GM10248 (cell line): ENCODE measurements around the gene ARHGEF7.

Experiments
- CTCF ChIA-PET: fragments of 300-600 bp; sonication (Branson Sonifier 250); formaldehyde crosslinking; extraction: SDS; loops from one replicate; lab custom pipeline; 2021; ENCODE audit warnings: antibody characterized with exemption; lab: Yijun Ruan, JAX
- POLR2A ChIA-PET: fragments of 350-650 bp; sonication (Branson Sonifier 250); formaldehyde crosslinking; extraction: SDS; loops from one replicate; lab custom pipeline; 2020; ENCODE audit warnings: antibody characterized with exemption; lab: Yijun Ruan, JAX
- DNase-seq: peaks from one replicate; pipeline ENCODE4 v3.0.0; 2012; ENCODE audit errors: extremely low spot score
- TF ChIP-seq, protein P1 (sequence below): IDR thresholded peaks from 2 replicates; pipeline ENCODE4 v1.5.1; 2012; ENCODE audit warnings: mild to moderate bottlenecking, low read depth; ENCODE audit errors: extremely low read depth, missing control alignments, control extremely low read depth

ARHGEF7 gene

DNA sequence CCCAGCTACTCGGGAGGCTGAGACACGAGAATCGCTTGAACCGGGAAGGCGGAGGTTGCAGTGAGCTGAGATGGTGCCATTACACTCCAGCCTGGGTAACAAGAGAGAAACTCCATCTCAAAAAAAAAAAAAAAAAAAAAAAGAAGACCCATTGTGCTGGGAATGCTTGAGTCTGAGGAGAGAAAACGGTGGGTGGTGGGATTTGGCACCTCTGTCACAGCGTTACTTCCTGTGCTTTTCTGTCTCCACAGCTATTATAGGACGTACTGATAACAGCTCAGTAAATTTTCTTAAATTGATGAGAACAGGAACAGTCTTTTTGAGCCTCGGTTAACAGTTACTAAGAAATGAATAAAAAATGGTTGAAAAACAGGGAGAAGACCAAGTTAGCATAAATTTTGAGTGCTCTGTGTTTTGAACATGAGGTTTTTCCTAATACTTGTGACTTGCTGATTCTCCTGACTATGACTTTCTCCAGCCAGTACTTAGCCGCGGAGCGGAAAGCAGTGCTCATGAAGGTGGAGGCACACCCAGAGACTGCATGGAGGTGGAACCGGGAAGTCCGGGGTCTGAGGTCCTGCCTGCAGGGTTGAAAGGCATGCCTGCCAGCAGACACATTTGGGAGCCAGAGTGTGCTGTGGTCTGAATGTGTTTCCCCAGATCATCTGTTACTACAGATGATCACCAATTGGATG lies 150.0 kb downstream of the ARHGEF7 start:
- DNase-seq = no peak
- ChIA-PET POLR2A (interaction anchor here (0.6 to 0.7 kb wide), 2 partner anchors 66 to 1586 kb away, joined by 5 to 10 read pairs; no protein-coding TSS in a partner anchor), CTCF (interaction anchor here (0.8 to 2.7 kb wide), 4 partner anchors 9 to 197 kb away, joined by 3 to 15 read pairs (median 4); no protein-coding TSS in a partner anchor)
- TF ChIP-seq, protein P1, sequence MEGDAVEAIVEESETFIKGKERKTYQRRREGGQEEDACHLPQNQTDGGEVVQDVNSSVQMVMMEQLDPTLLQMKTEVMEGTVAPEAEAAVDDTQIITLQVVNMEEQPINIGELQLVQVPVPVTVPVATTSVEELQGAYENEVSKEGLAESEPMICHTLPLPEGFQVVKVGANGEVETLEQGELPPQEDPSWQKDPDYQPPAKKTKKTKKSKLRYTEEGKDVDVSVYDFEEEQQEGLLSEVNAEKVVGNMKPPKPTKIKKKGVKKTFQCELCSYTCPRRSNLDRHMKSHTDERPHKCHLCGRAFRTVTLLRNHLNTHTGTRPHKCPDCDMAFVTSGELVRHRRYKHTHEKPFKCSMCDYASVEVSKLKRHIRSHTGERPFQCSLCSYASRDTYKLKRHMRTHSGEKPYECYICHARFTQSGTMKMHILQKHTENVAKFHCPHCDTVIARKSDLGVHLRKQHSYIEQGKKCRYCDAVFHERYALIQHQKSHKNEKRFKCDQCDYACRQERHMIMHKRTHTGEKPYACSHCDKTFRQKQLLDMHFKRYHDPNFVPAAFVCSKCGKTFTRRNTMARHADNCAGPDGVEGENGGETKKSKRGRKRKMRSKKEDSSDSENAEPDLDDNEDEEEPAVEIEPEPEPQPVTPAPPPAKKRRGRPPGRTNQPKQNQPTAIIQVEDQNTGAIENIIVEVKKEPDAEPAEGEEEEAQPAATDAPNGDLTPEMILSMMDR = no peak

DNA sequence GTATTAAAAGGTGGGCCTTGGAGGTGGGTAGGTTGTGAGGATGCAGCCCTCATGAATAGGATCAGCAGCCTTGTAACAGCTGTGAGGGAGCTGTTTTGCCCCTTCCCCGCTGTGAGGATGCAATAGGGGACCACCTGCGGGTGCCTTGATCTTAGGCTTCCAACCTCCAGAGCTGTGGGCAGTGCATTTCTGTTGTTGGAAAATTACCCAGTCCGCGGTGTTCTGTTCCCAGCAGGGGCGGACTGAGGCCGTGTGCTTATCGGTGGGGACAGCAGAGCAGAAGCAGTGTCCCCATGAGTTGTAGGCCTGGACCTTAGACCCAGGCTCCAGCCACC lies 150.6 kb downstream of the ARHGEF7 start:
- DNase-seq = no peak
- ChIA-PET CTCF (interaction anchor here (1.4 kb wide), 1 partner anchor 41 kb away, joined by 4 read pairs; no protein-coding TSS in a partner anchor), POLR2A (no interaction called here)
- TF ChIP-seq, protein P1 = no peak

DNA sequence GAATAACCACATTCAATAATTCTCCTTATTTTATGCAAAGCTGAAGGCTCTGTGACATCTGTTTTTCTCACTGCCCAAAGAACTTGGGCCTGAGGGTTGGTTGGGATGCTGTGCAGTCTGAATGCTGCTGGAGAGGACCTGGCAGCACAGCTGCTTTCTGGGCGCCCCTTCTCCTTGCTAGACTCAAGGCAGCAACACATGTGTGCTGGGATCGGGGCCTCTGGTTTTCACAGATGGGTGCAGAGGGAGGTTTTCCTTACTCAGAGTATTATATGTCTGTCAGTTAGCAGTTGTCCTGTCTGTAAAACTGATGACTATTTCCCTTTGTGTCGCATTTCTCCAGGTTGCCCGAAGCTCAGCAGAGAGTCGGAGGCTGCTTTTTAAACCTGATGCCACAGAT lies 152.1 kb downstream of the ARHGEF7 start:
- ChIA-PET POLR2A (no interaction called here), CTCF (interaction anchor here (0.7 kb wide), 1 partner anchor 18 kb away, joined by 3 read pairs; no protein-coding TSS in a partner anchor)
- TF ChIP-seq, protein P1 = no peak
- DNase-seq = no peak

DNA sequence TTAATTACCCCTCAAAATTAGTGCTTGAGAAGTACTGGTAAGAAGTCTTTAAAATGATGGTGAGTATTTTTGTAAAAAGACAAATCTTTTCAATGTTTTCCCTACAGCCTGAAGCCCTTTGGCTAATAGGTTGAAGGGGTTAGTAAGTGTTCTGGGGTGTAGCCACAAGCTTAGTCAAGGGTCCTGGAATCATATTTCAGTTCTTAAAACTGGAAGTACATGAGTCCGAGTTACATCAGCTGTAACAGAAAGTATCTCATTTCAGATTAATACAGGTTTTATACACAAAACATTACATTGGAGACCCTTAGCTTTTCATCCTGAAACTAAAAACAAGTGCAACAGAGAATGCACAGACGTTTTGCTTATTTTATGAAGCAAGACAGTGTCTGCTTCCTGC lies 152.7 kb downstream of the ARHGEF7 start:
- POLR2A ChIA-PET = no interaction called here
- CTCF ChIA-PET = interaction anchor here (0.7 kb wide), 1 partner anchor 18 kb away, joined by 3 read pairs; no protein-coding TSS in a partner anchor

DNA sequence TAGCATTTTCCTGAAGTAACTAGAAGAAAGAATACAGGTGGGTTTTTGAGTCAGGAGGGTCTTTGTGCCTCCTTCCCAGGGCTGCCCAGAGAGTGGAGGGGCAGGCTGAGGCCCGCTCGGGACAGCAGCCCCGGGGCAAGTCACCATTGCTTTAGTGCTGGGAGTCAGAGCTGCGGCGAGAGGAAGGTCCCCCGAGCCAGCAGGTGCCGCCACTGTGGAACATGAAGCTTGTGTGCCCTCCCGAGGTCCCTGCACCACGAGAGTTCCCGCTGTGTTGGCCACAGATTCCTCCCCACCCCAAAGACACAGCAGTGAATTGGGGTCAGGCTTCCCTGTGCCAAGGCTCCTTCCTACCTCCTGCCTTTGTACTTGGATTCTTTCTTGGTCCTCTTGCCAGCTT lies 154.4 kb downstream of the ARHGEF7 start:
- ChIA-PET CTCF (no interaction called here), POLR2A (interaction anchor here (0.6 kb wide), 1 partner anchor 1258 kb away, joined by 8 read pairs; no protein-coding TSS in a partner anchor)

More for the DNA sequence above, 152.7 kb downstream of the ARHGEF7 start:
- DNase-seq = no peak
- TF ChIP-seq, protein P1 = no peak

DNA sequence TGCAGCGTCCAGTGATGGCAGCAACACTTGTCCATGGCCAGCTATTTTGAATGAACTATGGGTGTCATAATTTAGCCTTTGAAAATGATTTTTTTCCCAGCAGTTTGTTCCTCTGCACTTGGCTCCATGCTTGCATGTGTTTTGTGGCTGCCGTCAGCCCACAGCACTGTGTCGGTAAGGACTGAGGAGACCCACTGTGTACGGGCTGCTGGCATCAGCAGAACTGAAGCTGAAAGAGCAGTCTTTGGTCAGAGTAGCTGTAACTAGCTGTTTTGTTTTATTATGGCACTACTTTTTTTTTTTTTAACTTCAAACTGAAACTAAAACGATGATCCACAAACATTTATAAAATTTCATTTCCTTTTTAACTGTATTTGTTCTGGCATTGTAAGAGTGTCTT lies 155.0 kb downstream of the ARHGEF7 start:
- ChIA-PET CTCF (no interaction called here), POLR2A (interaction anchor here (0.6 kb wide), 1 partner anchor 1258 kb away, joined by 8 read pairs; no protein-coding TSS in a partner anchor)
- TF ChIP-seq, protein P1 = no peak
- DNase-seq = no peak

More for the DNA sequence above, 154.4 kb downstream of the ARHGEF7 start:
- no peak for DNase-seq
- TF ChIP-seq, protein P1 = no peak
